DMS 273 (cell line): ENCODE measurements around the gene ODC1.
"Not testable (repeated sequence)": the region's sequence is repeated elsewhere in the genome, so short reads cannot be mapped to it uniquely, and the experiment has no call there.

Experiments used
- DNase-seq: peaks from one replicate; lab custom pipeline; 2025; ENCODE audit not compliant: unreplicated experiment; lab: John Stamatoyannopoulos, UW

Gene ODC1

DNA sequence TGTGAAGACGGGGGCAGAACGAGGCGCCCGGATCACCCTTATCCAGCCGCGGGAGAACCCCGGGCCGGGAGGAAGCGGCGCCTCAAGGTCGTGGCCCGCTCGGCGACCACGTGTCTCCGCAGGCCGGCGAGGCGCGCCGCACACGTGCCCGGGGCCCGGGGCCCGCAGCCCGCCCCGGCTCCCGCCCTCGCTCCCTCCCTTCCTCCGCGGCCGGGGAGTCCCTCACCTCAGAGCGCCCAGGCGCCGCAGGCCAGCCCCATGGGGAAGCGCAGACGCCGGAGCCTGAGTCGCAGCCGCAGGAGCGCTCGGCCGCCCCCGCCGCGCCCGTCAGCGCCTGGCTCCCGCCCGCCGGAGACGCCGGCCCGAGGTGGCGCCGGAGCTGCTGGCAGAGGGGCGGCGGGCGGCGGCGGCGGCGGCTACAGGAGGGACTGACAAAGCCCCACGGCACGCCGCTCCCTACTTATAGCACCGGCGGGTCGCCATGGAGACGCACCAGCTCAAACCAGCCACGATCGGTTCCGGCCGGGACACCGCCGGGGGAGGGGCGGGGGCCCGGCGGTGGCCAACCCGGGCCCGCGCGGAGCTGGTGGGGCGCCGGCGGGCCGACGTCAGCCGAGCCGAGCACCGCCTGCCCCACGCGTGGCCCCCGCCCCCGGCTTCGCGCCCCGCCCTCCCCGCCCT lies at the start of gene ODC1:
Gene ODC1, minus strand, starts transcription at position 433 of the 681 bp plus-strand sequence. CDS start 3,295 bp downstream, outside the sequence.
- peak; percentile 99 for DNase-seq

DNA sequence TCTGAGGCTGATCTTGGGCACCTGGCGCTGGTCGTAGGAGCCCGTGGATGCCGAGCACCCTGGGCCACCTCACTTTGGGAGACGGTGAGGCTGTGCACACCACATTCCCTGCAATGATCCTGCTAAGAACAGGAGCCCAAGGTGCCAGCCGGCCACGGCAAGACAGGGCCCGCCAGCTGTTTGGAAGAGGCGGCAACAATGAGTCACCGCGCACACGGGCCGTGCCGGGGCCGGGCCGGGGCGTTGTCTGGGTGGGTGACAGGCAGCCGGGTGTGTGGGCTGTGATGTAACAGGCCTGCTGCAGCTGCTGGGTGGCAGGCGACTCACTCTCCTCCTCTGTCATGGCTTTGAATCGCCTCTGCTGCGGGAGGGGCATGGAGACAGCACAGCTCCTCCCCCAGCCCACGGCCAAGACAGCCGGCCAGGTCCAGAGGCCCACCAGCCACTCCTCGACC lies 49.7 kb upstream of the ODC1 start:
- peak; percentile 92 for DNase-seq

DNA sequence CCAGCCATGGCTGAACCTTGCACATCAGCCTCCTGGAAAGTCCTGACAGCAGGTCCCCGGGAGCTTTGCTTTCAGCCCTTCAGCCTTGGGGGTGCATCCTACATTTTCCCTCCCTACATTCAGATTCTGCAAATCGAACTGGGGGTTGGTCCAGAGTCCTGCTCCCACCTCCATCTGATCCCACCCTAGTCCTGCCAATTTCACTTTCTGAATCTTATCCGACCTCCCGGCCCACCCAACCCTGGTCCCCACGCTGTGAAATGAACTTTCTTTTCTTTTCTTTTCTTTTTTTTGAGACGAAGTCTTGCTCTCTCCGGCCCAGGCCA lies 47.8 kb upstream of the ODC1 start:
- DNase-seq, result no peak

DNA sequence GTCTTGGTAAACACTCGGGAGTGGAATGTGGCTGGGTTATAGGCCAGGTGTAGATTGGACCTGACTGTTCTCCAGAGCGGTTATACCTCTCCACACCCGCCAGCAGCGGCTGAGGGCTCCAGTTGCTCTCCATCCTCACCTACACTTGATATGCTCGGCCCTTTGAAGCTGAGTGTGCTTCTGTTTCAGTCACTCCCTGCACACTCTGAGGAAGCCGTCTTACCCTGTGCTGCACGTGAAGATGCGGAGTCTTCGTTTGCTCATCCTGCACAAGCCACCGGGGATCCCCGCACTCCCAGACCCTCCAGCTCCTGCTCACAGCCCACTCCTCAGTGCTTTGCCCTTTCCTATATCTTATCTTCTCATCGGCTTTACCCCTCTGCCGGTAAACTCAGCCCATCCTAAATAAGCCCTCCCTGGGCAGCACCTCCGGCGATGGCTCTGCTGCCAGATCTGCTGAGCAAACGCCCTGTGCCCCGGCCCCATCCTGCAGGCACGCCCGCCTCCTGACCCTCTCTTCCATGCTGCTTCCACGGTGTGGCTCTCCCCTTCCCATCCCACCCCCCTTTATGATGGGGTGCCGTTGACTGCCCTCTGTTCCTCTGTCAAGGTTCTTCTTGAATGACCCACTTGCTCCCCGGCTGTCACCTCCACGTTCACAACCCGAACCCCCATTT lies 47.3 kb upstream of the ODC1 start:
- no peak for DNase-seq

DNA sequence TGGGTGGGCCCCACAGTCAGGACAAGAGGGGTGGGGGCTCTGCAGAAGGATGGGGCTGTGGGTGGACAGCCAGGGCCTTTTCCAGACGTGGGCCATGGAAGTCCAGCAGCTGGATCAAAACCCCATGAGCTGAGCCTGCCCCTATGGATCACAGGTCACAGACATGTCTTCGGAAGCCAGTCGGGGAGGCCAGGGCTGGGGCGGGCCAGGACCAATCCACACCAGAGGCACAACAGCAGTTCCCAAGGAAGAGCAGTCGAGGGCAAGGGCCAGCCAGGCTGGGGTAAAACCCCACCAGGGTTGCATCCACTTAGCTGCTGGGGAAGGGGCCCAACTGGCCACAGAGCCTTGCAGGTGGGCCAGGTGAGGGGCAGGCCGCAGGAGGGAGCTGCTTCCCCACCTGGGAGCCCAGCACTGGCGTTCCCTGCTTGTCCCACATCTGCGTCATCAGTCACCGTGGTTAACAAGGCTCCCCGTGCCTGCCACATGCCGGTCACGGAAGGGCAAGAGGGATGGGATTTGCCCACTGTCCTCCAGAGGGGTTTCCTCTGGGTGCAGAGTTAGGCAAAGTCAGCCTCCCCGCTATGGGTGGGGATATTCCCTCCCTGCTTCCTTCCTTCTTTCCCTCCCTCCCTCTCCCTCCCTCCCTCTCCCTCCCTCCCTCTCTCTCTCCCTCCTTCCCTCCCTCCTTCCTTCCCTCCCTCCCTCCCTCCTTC lies 46.4 kb upstream of the ODC1 start:
- DNase-seq, result no peak

DNA sequence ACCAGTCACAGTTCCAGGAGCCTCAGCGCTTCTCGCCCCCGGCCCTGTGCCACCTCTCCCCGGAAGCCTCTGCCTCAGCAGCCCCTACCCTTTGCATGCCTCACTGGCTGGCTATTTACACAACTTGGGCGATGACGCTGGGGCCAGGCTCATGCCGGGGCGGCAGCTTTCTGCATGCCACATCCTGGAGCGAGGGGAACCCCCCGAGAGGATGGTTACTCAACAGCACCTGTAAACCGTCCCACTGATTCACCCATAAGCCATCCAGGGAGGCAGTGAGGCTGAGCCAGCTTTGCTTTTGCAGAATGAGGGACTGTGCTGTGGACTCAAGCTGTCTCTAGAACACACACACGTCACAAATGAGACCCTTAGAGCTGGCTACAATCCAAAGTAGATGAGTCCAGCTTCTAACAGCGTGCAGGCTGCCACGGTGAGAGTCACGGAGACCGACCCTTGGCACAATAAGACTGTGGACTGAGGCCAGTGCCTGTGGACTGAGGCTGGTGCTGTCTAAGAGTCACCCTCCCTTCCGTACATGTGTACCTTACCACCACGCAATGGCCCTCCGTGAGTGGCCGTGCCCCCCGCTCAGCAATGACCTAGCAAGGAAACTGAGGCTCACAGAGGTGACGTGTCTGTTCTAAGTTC lies 45.6 kb upstream of the ODC1 start:
- DNase-seq, result no peak

DNA sequence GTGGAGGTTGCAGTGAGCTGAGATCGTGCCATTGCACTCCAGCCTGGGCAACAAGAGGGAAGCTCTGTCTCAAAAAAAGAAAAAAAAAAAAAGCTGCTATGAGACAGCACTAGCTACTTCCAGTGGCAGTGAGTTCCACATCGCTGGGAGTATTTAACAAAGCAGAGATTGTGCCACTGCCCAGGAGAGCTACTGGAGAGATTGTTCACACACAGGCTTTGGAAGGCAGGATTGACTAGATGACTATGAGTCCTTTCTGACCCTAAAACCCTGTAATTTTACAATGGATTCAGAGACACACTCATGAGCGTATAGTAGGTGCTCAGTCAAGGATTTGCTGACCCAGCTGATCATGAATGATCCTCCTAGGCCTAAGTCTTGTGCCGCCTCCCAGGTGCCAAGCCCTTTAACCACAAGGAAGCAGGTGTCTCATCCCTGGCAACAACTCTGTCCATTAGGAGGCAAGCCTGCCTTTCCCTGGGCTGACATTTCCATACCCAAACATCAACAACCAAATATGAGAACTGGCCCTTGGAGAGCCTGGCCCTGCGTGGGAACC lies 45.0 kb upstream of the ODC1 start:
- DNase-seq, result no peak

DNA sequence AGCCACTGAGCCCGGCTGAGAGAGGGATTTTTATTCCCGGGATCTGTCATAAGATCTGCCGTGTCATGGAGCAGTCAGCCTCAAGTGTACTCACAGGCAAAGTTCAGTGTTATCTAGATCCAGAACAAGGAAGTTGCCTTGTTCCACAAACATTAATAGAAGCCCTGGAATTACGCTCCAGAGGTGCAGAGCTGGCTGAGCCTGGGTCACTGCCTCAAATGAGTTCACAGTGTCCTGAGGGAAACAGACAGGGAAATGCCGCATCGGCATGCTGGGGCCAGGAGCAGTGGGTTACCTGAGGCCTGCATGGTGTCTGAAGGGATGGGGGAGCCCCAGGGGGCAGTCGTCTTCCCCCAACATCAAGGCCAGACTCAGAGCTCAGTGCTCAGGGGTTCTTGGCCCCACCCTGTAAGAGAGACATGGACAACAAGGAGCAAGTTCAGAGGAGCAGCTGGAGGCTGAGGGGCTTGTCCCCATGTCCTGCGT lies 42.7 kb upstream of the ODC1 start:
- no peak for DNase-seq

DNA sequence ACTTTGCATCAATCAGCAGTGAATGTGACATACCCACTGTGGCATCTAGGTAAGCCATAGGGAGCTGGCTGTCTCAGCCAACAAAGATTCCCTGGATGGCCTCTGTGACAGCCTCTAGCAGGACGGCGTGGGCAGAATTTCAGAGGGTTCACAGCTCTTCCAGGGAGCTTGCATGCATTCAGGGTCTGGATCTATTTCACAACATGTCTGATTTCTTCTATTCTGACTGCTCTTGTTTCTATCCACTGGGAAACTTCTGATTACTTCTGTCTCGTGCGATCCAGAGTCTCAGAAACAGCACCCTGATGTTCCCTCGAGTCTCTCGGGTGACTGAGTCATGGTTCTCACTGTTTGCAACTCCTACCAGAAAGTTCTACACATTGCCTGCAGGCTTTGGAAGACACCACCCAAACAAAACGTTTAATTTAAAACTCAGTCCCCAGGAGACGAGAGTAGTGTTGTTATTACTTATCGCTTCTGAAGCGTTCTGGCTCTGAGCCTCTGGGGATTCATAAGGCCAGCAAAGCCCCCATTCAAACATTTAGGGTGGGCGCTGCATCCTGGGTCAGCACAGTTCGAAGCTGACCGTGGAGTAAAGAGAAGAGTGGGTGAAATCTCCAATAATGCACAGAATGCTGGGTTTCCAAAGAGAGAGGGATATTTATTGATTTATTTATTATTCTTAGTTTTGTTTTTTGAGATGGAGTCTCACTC lies 41.9 kb upstream of the ODC1 start:
- DNase-seq, result no peak

DNA sequence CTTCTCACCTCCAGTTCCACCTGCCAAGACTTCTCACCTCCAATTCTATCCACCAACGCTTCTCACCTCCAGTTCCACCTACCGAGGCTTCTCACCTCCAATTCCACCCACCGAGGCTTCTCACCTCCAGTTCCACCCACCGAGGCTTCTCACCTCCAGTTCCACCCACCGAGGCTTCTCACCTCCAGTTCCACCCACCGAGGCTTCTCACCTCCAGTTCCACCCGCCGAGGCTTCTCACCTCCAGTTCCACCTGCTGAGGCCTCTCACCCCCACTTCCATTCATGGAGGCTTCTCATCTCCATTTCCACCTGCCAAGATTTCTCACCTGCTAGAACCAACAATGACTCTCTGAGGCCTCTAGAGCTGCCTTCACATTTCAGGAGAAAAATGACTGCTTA lies 40.0 kb upstream of the ODC1 start:
- not testable (repeated sequence) for DNase-seq

DNA sequence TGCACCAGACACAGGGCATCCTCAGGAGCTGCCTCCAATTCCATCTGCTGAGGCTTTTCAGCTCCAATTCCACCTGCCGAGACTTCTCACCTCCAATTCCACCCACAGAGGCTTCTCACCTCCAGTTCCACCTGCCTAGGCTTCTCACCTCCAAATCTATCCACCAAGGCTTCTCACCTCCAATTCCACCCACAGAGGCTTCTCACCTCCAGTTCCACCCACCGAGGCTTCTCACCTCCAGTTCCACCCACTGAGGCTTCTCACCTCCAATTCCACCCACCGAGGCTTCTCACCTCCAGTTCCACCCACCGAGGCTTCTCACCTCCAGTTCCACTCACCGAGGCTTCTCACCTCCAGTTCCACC lies 39.6 kb upstream of the ODC1 start:
- DNase-seq, result not testable (repeated sequence)

DNA sequence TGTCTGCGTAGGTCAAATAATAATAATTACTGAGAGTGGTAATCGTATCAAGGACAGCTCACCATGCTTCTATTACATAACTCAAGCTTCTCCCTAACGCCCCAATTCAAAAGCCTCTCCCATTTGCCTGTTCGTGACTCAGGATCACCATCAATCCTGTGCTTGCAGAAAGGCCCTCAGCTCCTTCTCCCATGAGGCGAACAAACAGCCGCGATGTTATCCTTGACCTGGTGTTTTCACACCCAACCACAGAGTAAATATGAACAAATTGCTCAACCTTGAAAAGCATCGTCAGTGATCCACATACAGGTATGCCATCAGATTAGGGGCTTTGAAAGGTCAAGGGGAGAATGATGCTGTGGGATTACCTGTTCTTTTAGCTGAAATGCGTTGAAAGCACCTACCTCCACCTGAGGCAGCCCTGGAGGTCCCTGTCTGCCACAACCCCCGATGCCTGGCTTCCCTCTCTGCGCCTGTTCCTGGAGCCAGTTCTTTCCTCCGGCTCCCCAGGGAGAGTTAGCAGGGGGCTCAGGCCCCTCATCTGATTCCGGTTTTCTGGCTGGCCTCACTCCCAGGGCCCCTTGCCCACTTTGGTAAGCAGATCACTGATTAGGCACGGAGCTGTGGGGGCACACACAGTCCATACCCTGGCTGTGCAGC lies 39.1 kb upstream of the ODC1 start:
- no peak for DNase-seq

DNA sequence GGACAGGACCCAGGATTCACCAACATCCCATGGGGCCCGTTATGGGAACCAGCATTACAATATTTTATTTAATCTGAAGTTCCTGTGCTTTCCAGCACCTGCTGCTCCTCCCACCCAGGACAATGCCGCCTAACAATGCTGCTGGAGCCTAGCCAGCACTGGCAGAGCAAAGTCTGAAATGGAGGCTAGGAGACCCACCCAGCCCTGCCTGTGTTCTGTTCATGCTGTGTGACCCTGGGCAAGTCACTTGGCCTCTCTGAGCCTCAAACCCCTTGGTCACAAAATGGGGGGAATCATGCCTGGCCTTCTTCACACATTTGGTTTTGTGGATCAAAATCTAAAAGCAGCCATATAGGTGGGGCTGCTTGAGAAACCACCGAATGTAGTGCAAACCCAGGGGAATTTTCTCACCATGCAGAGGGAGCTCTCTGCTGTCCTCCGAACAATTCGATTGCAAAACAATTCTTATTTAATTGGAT lies 38.5 kb upstream of the ODC1 start:
- DNase-seq, result no peak

DNA sequence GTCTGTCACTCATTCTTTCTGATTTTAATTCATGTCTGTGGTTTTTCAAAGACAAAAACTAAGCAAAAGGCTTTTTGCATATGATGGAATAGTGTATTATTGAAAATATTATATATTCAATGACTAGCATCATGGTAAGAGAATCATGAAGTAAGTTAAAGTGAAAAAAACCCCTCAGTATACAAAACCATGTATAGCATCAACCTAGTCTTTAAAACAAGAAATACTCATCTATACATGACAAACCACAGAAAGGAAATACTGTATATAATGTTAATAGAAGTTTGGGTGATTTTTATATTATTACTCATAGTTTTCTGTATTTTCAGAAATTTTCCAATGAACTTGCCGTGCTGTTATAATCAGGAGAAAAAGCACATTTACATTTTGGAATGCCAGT lies 38.0 kb upstream of the ODC1 start:
- no peak for DNase-seq

DNA sequence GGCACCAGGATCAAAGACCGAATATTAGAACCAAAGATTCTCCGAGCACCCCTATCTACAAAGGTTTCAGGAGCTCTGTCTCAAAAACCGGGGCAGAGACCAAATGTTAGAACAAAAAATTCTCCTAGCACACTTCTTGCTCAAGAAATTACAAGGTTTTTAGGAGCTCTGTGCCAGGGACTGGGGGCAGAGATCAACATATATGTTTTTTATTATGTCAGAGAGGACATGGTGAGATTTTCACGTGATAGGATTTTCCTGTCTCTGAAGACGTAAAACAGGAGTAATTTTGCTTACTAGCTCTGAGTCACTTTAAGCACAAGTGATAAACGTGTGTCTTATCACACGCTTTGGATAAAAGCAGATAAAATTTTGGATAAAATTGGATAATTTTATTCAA lies 34.8 kb upstream of the ODC1 start:
- no peak for DNase-seq

DNA sequence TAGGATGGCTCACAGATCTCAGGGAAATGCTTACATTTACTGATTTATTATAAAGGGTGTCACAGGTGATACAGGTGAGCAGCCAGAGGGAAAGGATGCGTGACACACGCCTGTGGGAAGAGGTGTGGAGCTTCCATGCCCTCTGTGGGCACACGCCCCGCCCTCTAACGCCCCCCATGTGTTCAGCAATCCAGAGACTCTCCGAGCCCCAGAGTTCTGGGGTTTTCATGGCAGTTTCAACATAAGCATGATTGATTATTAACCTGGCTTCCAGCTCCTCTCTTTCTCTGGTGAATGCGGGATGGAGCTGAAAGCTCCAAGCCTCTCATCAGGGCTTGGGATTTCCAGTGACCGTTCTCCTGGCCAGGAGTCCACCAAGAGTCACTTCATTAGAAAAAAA lies 34.3 kb upstream of the ODC1 start:
- no peak for DNase-seq

DNA sequence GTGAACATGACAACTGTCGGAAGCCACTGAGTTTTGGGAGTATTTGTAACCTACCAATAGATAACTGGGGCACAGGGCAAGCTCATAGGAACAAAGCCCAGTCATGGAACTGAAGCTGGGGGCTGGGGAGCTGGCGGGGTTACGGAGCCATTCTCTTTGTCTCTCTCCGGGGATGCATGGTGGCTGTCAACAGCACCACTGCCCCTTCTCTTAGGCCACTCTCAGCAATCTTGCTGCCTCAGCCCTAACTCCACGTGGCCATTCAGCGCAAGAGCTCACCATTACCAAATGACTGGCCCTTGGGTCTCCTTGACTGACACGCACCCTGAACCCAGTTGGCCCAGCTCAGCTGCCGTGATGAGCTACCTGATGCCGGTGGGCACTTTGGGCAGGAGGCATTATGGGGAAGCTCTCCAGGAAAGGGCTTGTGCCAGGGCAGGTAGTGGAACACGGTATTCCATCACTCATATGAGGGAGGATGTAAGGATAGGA lies 33.6 kb upstream of the ODC1 start:
- DNase-seq, result no peak

DNA sequence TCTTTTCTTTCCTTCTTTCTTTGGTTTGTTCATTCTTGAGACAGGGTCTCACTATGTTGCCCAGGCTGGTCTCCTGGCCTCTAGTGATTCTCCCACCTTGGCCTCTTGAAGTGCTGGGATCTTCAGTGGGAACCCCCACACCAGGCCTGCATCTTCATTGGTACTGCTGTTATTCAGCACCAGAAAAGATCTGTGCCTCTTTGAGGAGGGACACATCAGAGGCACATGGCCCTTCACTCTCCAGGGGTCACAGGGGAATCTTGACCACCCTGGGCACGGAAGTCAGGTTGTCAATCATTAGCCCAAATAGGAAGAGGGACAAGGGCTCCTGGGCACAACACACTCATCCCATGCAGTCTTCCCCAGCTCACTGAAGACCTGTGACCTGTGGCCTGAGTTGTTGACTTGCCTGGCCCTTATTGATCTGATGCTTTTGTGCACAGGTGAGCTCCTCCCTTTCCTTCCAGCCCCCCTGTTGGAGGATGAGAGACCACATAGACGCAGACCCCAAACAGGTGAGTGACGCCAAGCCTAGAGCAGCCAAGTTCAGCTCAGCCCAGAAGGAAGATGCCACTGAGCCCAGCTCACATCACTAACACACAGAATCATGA lies 33.0 kb upstream of the ODC1 start:
- DNase-seq, result no peak

DNA sequence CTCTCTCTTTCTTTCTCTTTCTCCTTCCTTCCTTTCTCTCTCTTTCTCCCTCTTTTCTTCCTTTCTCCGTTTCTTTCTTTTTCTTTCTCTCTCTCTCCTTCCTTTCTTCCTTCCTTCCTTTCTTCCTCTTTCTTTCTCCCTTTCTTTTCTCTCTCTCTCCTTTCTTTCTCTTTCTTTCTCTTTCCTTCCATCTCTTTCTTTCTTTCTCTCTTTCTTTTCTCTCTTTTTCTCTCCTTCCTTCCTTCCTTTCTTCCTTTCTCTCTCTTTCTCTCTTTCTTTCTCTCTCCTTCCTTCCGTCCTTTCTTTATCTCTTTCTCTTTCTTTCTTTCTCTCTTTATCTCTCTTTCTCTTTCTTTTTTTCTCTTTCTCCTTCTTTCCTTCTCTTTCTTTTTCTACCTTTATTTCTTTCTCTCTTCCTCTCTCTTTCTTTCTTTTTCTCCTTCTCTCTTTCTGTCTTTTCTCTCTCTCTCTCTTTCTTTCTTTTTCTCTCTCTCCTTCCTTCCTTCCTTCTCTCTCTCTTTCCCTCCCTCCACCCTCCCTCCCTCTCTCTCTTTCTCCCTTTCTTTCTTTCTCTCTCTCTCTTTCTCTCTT lies 32.3 kb upstream of the ODC1 start:
- no peak for DNase-seq
